H1 (cell line): ENCODE data around the gene FBLN5.

Experiments used
- ATF2 ChIP-seq: IDR thresholded peaks from 2 replicates; pipeline ENCODE4 v1.6.1; 2012; ENCODE audit warnings: low read length, inconsistent platforms
- CBX8 ChIP-seq: fragments of 300-800, 300-1000 bp; sonication (generic); IDR thresholded peaks from 2 replicates; pipeline ENCODE4 v1.7.1; 2016; ENCODE audit warnings: low read depth, low read length, borderline replicate concordance
- CEBPB ChIP-seq: IDR thresholded peaks from 2 replicates; pipeline ENCODE4 v1.6.1; 2012; ENCODE audit warnings: low read depth, low read length
- CTCF ChIP-seq, 3 experiments: IDR thresholded peaks; 1 replicate in 2 of 3; 2 replicates in 1 of 3; pipeline versions ENCODE4 v1.5.1 to v1.6.1; 2011; ENCODE audit warnings: low read length in 3 of 3, mild to moderate bottlenecking in 3 of 3, inconsistent platforms in 2 of 3, low read depth in 1 of 3, moderate library complexity in 1 of 3; ENCODE audit not compliant: insufficient read depth in 1 of 3; ENCODE audit errors: control extremely low read depth in 1 of 3
- EGR1 ChIP-seq: IDR thresholded peaks from 2 replicates; pipeline ENCODE4 v1.6.1; 2011; ENCODE audit warnings: low read depth, low read length, borderline replicate concordance
- EZH2 ChIP-seq: fragments of 200-600 bp; sonication (generic); IDR thresholded peaks from 2 replicates; pipeline ENCODE4 v1.7.1; 2012; ENCODE audit warnings: low read depth, mild to moderate bottlenecking, moderate library complexity, low read length, inconsistent platforms; ENCODE audit not compliant: severe bottlenecking
- KDM1A ChIP-seq: fragments of 200-600, 300-600 bp; sonication (generic); IDR thresholded peaks from 2 replicates; pipeline ENCODE4 v1.7.1; 2016; ENCODE audit warnings: mild to moderate bottlenecking, low read length, borderline replicate concordance
- POLR2A ChIP-seq, 2 experiments: IDR thresholded peaks; 1 replicate in 1 of 2; 2 replicates in 1 of 2; pipeline ENCODE4 v1.6.1; 2011; ENCODE audit warnings: low read depth in 2 of 2, low read length in 2 of 2, mild to moderate bottlenecking in 2 of 2; ENCODE audit errors: control extremely low read depth in 1 of 2
- POLR2AphosphoS5 ChIP-seq: IDR thresholded peaks from 2 replicates; pipeline ENCODE4 v1.6.1; 2011; ENCODE audit warnings: low read depth, low read length
- RFX5 ChIP-seq: IDR thresholded peaks from 2 replicates; pipeline ENCODE4 v1.6.1; 2011; ENCODE audit warnings: low read depth, low read length, improper control_type of control experiment, borderline replicate concordance
- SIN3A ChIP-seq, 2 experiments: IDR thresholded peaks in 1 of 2; conservative IDR thresholded peaks in 1 of 2; 2 replicates each; pipeline ENCODE4 v1.6.1; 2011 to 2012; ENCODE audit warnings: low read length in 2 of 2, improper control_type of control experiment in 1 of 2, low read depth in 1 of 2, mild to moderate bottlenecking in 1 of 2
- SUZ12 ChIP-seq: fragments of 200-600 bp; sonication (generic); IDR thresholded peaks from 2 replicates; pipeline ENCODE4 v1.6.1; 2012; ENCODE audit warnings: mild to moderate bottlenecking, inconsistent platforms, low read length, moderate library complexity, mixed read lengths
- TBP ChIP-seq: IDR thresholded peaks from 2 replicates; pipeline ENCODE4 v1.6.1; 2011; ENCODE audit warnings: low read depth, low read length, improper control_type of control experiment
- ZNF274 ChIP-seq: IDR thresholded peaks from 2 replicates; pipeline ENCODE4 v1.7.0; 2012; ENCODE audit warnings: low read length, borderline replicate concordance; ENCODE audit errors: extremely low read depth

- no peak for TF ChIP-seq CTCF (IDR thresholded peaks at IDR 0.05; ENCODE audit: control extremely low read depth in 1 of 3, insufficient read depth in 1 of 3, low read depth in 1 of 3, low read length in 3 of 3)
- TF ChIP-seq POLR2A (IDR thresholded peaks at IDR 0.05; ENCODE audit: control extremely low read depth in 1 of 2, low read depth in 2 of 2, low read length in 2 of 2): no peak
- TF ChIP-seq ZNF274: no peak
- no peak for TF ChIP-seq SUZ12
- TF ChIP-seq EGR1: no peak
- TF ChIP-seq RFX5: no peak
- no peak for TF ChIP-seq CBX8
- no peak for TF ChIP-seq TBP
- no peak for TF ChIP-seq POLR2AphosphoS5
- no peak for TF ChIP-seq CEBPB
- no peak for TF ChIP-seq ATF2
- no peak for TF ChIP-seq KDM1A
- no peak for TF ChIP-seq EZH2
- TF ChIP-seq SIN3A (conservative IDR thresholded peaks at IDR 0.05 in 1 of 2, IDR thresholded peaks at IDR 0.05 in 1 of 2; ENCODE audit: low read depth in 1 of 2, low read length in 2 of 2): no peak
Observed at GRCh38 chr14:91904483-91904882, 43.0 kb downstream of the FBLN5 start.
